CD8-positive, alpha-beta memory T cell (primary cell): ENCODE results near the gene B4GAT1. TPM values are rescaled to one million over a fixed set of nuclear protein-coding genes. Genes with fewer than 3 reads are reported as not detected.

Source experiments
- CTCF ChIA-PET: fragments of 350-600 bp; sonication (Branson Sonifier 250); formaldehyde crosslinking; loops from one replicate; lab custom pipeline; 2021; ENCODE audit warnings: antibody characterized with exemption; lab: Charles Lee
- POLR2A ChIA-PET: fragments of 350-600 bp; sonication (Branson Sonifier 250); formaldehyde crosslinking; loops from one replicate; lab custom pipeline; 2021; ENCODE audit warnings: antibody characterized with exemption; lab: Charles Lee
- DNase-seq, 5 donors: peaks; one replicate each; pipeline versions ENCODE4 v3.0.0 to v3.0.0-alpha.2; 2020 to 2022; ENCODE audit warnings: mixed read lengths in 1 of 5
- H3K27ac ChIP-seq: one replicate; pipeline ENCODE4 v1.7.0; 2013; ENCODE audit warnings: low read depth, mild to moderate bottlenecking, low read length, moderate library complexity
- H3K27me3 ChIP-seq: 2 replicates; pipeline ENCODE4 v1.7.0; 2013; ENCODE audit warnings: low read length, mild to moderate bottlenecking; ENCODE audit not compliant: insufficient read depth, poor library complexity, severe bottlenecking
- H3K36me3 ChIP-seq: 2 replicates; pipeline ENCODE4 v1.7.0; 2013; ENCODE audit warnings: mild to moderate bottlenecking, low read length, moderate library complexity; ENCODE audit not compliant: insufficient read depth
- H3K4me1 ChIP-seq: 2 replicates; pipeline ENCODE4 v1.7.0; 2013; ENCODE audit warnings: mild to moderate bottlenecking, low read length, moderate library complexity; ENCODE audit not compliant: insufficient read depth
- H3K4me3 ChIP-seq: 2 replicates; pipeline ENCODE4 v1.7.0; 2013; ENCODE audit warnings: mild to moderate bottlenecking, low read length
- H3K9me3 ChIP-seq: 2 replicates; pipeline ENCODE4 v1.7.0; 2013; ENCODE audit warnings: mild to moderate bottlenecking, low read length
- H3K27ac Mint-ChIP-seq, 8 donors: one replicate each; pipeline ENCODE4 v1.8.0; 2020 to 2021; ENCODE audit warnings: mixed read lengths in 8 of 8, mild to moderate bottlenecking in 6 of 8, inconsistent platforms in 3 of 8, moderate library complexity in 3 of 8
- H3K27me3 Mint-ChIP-seq, 2 donors: one replicate each; pipeline ENCODE4 v1.8.0; 2020 to 2021; ENCODE audit warnings: mixed read lengths in 2 of 2, mild to moderate bottlenecking in 1 of 2, moderate library complexity in 1 of 2
- H3K36me3 Mint-ChIP-seq, 3 donors: one replicate each; pipeline ENCODE4 v1.8.0; 2020 to 2021; ENCODE audit warnings: mixed read lengths in 3 of 3, inconsistent platforms in 1 of 3, mild to moderate bottlenecking in 1 of 3
- H3K4me1 Mint-ChIP-seq, 3 donors: one replicate each; pipeline ENCODE4 v1.8.0; 2020 to 2021; ENCODE audit warnings: mixed read lengths in 3 of 3, inconsistent platforms in 1 of 3, mild to moderate bottlenecking in 1 of 3
- H3K4me3 Mint-ChIP-seq, 7 donors: one replicate each; pipeline ENCODE4 v1.8.0; 2020 to 2021; ENCODE audit warnings: mixed read lengths in 7 of 7, mild to moderate bottlenecking in 6 of 7, moderate library complexity in 4 of 7, inconsistent platforms in 2 of 7
- H3K9me3 Mint-ChIP-seq, 5 donors: one replicate each; pipeline ENCODE4 v1.8.0; 2020 to 2022; ENCODE audit warnings: mixed read lengths in 5 of 5, mild to moderate bottlenecking in 3 of 5, moderate library complexity in 2 of 5, inconsistent platforms in 1 of 5
- polyA plus RNA-seq: library from polyadenylated mRNA; unstranded; fragments of 300-500 nt; fragmentation: Illumina TruSeq; gene quantifications from one replicate; pipeline ENCODE4 v1.2.3, GENCODE V29; 2021
- total RNA-seq, 2 experiments: library from RNA; stranded (reverse); gene quantifications; one replicate each; pipeline ENCODE4 v1.2.3, GENCODE V29; 2021

The B4GAT1 gene
- total and polyA plus RNA-seq, 3 experiments from 2014 or later: 11.1 to 13.3 (median 13.0) TPM

- Mint-ChIP-seq H3K4me3 (peak overlapping the region in 1 of 7 donors; percentile 68), H3K27ac (no peak overlapping the region), H3K27me3 (no peaks in the 10 kb centered on the region), H3K4me1 (peaks cover 6 to 11% (median 10%) of the 10 kb centered on the region in 3 donors), H3K9me3 (no peaks in the 10 kb centered on the region), H3K36me3 (peaks cover 0 to 2% (median 0%) of the 10 kb centered on the region in 3 donors)
- CTCF ChIA-PET: interaction anchor here (1.1 to 4.7 kb wide), 5 partner anchors 13 to 55 kb away, joined by 3 to 14 read pairs (median 5); no protein-coding TSS in a partner anchor
- no peak overlapping the region for H3K4me3 ChIP-seq
- no peaks in the 10 kb centered on the region for H3K36me3 ChIP-seq
- no peak for DNase-seq
- no peaks in the 10 kb centered on the region for H3K9me3 ChIP-seq
- no peak overlapping the region for H3K27ac ChIP-seq
- no peaks in the 10 kb centered on the region for H3K27me3 ChIP-seq
- H3K4me1 ChIP-seq: no peaks in the 10 kb centered on the region
- POLR2A ChIA-PET: interaction anchor here (1.1 kb wide), 1 partner anchor 54 kb away, joined by 3 read pairs; no protein-coding TSS in a partner anchor
These were observed 19.5 kb upstream of the B4GAT1 start for GRCh38 chr11:66366844-66367477.

GRCh38 chr11:66365711-66366619 lies 18.5 kb upstream of the B4GAT1 start:
- Histone ChIP-seq H3K27ac (no peak overlapping the region), H3K27me3 (no peaks in the 10 kb centered on the region), H3K36me3 (no peaks in the 10 kb centered on the region), H3K4me3 (no peak overlapping the region), H3K9me3 (no peaks in the 10 kb centered on the region), H3K4me1 (no peaks in the 10 kb centered on the region)
- Mint-ChIP-seq H3K4me1 (peaks cover 6 to 10% (median 10%) of the 10 kb centered on the region in 3 donors), H3K4me3 (peak overlapping the region in 1 of 7 donors; percentile 68), H3K27me3 (no peaks in the 10 kb centered on the region), H3K36me3 (peaks cover 0 to 5% (median 0%) of the 10 kb centered on the region in 3 donors), H3K27ac (no peak overlapping the region), H3K9me3 (no peaks in the 10 kb centered on the region)
- ChIA-PET POLR2A (interaction anchor here (1.1 kb wide), 1 partner anchor 53 kb away, joined by 3 read pairs; no protein-coding TSS in a partner anchor), CTCF (interaction anchor here (1.1 to 4.7 kb wide), 6 partner anchors 12 to 54 kb away, joined by 3 to 14 read pairs (median 4); no protein-coding TSS in a partner anchor)
- no peak for DNase-seq

DNA sequence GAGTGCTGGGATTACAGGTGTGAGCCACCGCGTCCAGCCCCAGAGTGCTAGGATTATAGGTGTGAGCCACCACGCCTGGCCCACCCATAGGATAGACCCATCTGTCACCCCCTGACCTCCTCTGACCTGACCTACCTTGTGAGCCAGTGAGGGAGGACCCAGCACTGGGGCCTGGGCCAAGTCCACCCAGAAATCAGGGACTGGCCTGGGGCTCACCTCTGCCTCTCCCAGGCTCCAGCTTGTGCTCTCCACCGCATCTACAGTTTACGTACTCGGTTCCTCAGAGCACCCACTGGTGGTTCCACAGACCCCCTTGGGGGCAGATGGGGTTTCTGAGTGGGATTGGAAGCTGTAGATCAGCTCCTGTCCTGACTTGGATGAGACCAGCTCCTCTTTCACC lies 17.7 kb upstream of the B4GAT1 start:
- ChIA-PET CTCF (interaction anchor here (0.7 to 4.7 kb wide), 5 partner anchors 12 to 48 kb away, joined by 3 to 14 read pairs (median 3); partner anchors contain the start of gene CD248), POLR2A (no interaction called here)
- no peaks in the 10 kb centered on the region for H3K9me3 ChIP-seq
- no peak overlapping the region for H3K27ac Mint-ChIP-seq
- no peak overlapping the region for H3K27ac ChIP-seq
- H3K4me3 ChIP-seq: no peak overlapping the region
- peaks cover 5 to 7% (median 6%) of the 10 kb centered on the region in 3 donors for H3K4me1 Mint-ChIP-seq
- no peaks in the 10 kb centered on the region for H3K36me3 ChIP-seq
- peaks cover 0 to 5% (median 0%) of the 10 kb centered on the region in 3 donors for H3K36me3 Mint-ChIP-seq
- H3K4me3 Mint-ChIP-seq: no peak overlapping the region
- no peaks in the 10 kb centered on the region for H3K27me3 Mint-ChIP-seq
- no peaks in the 10 kb centered on the region for H3K4me1 ChIP-seq
- no peaks in the 10 kb centered on the region for H3K27me3 ChIP-seq
- H3K9me3 Mint-ChIP-seq: no peaks in the 10 kb centered on the region
- no peak for DNase-seq

DNA sequence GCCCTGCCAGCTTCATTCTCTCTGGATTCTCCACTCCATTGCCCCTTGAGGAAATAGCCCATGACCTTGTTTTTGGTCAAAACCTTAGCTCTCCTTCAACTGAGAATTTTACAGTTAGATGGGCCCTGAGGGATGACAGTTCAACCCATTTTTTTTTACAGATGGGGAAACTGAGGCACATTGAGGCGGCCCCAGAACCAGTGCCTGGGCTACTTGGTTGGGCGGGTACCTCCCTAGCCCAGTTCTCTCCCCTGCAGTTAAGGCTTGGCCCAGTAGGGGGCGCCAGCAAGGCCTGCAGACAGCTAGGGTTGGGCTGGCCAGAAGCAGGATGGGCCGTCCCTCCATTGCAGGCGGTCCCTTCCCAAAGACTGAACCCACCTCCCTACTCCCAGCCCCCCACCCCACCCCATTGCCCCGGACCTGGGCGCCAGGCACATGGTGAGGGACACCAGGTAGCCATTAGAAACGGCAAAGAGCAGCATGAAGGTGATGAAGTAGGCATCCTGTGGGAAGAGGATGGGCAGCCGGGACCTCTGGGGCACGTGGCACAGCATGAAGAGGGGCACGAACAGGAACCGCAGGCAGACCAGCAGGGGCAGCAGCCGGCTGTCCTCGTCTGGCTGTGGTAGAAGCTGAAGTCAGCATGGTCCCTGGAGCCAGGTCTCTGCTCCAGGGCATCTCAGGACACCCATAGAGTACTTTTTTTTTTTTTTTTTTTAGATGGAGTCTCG lies 16.5 kb upstream of the B4GAT1 start:
- peak; percentile 36 to 71 (median 55) for DNase-seq
- H3K27ac Mint-ChIP-seq: no peak overlapping the region
- Histone ChIP-seq H3K4me1 (no peaks in the 10 kb centered on the region), H3K36me3 (no peaks in the 10 kb centered on the region), H3K27ac (no peak overlapping the region), H3K9me3 (no peaks in the 10 kb centered on the region), H3K4me3 (no peak overlapping the region), H3K27me3 (no peaks in the 10 kb centered on the region)
- H3K4me3 Mint-ChIP-seq: no peak overlapping the region
- CTCF ChIA-PET: interaction anchor here (1.0 to 4.7 kb wide), 9 partner anchors 8 to 53 kb away, joined by 3 to 15 read pairs (median 5); partner anchors contain the start of gene BRMS1
- POLR2A ChIA-PET: no interaction called here
- no peaks in the 10 kb centered on the region for H3K27me3 Mint-ChIP-seq
- peaks cover 0 to 2% (median 0%) of the 10 kb centered on the region in 3 donors for H3K4me1 Mint-ChIP-seq
- peaks cover 0 to 3% (median 0%) of the 10 kb centered on the region in 3 donors for H3K36me3 Mint-ChIP-seq
- H3K9me3 Mint-ChIP-seq: no peaks in the 10 kb centered on the region

- H3K27ac ChIP-seq: no peak overlapping the region
- H3K4me3 ChIP-seq: no peak overlapping the region
- H3K36me3 ChIP-seq: no peaks in the 10 kb centered on the region
- Mint-ChIP-seq H3K36me3 (peaks cover 0 to 6% (median 2%) of the 10 kb centered on the region in 3 donors), H3K4me1 (peaks cover 0 to 2% (median 0%) of the 10 kb centered on the region in 3 donors), H3K27me3 (no peaks in the 10 kb centered on the region), H3K4me3 (no peak overlapping the region), H3K9me3 (no peaks in the 10 kb centered on the region), H3K27ac (no peak overlapping the region)
- DNase-seq: no peak
- no peaks in the 10 kb centered on the region for H3K9me3 ChIP-seq
- ChIA-PET CTCF (interaction anchor here (0.9 to 4.7 kb wide), 8 partner anchors 9 to 52 kb away, joined by 3 to 15 read pairs (median 6); partner anchors contain the start of gene BRMS1), POLR2A (no interaction called here)
- H3K4me1 ChIP-seq: no peaks in the 10 kb centered on the region
- no peaks in the 10 kb centered on the region for H3K27me3 ChIP-seq
These were observed 15.8 kb upstream of the B4GAT1 start for GRCh38 chr11:66363187-66363601.

GRCh38 chr11:66362481-66363147 lies 15.2 kb upstream of the B4GAT1 start:
- no peaks in the 10 kb centered on the region for H3K4me1 ChIP-seq
- Mint-ChIP-seq H3K27ac (no peak overlapping the region), H3K4me1 (no peaks in the 10 kb centered on the region), H3K4me3 (no peak overlapping the region), H3K27me3 (no peaks in the 10 kb centered on the region), H3K36me3 (peaks cover 0 to 6% (median 2%) of the 10 kb centered on the region in 3 donors), H3K9me3 (no peaks in the 10 kb centered on the region)
- CTCF ChIA-PET: interaction anchor here (0.9 to 4.7 kb wide), 7 partner anchors 9 to 26 kb away, joined by 3 to 15 read pairs (median 8); partner anchors contain the start of gene BRMS1
- POLR2A ChIA-PET: no interaction called here
- H3K4me3 ChIP-seq: no peak overlapping the region
- no peak overlapping the region for H3K27ac ChIP-seq
- DNase-seq: no peak
- H3K27me3 ChIP-seq: no peaks in the 10 kb centered on the region
- no peaks in the 10 kb centered on the region for H3K36me3 ChIP-seq
- H3K9me3 ChIP-seq: no peaks in the 10 kb centered on the region

GRCh38 chr11:66361502-66361941 lies 14.1 kb upstream of the B4GAT1 start:
- H3K27me3 ChIP-seq: no peaks in the 10 kb centered on the region
- no peak for DNase-seq
- H3K27ac ChIP-seq: no peak overlapping the region
- no peaks in the 10 kb centered on the region for H3K9me3 Mint-ChIP-seq
- H3K9me3 ChIP-seq: no peaks in the 10 kb centered on the region
- H3K4me1 ChIP-seq: no peaks in the 10 kb centered on the region
- H3K27me3 Mint-ChIP-seq: no peaks in the 10 kb centered on the region
- CTCF ChIA-PET: interaction anchor here (0.8 to 1.5 kb wide), 3 partner anchors 13 to 49 kb away, joined by 3 to 4 read pairs (median 3); no protein-coding TSS in a partner anchor
- no peaks in the 10 kb centered on the region for H3K36me3 ChIP-seq
- H3K27ac Mint-ChIP-seq: no peak overlapping the region
- peaks cover 0 to 6% (median 2%) of the 10 kb centered on the region in 3 donors for H3K36me3 Mint-ChIP-seq
- POLR2A ChIA-PET: no interaction called here
- no peak overlapping the region for H3K4me3 ChIP-seq
- H3K4me1 Mint-ChIP-seq: no peaks in the 10 kb centered on the region
- H3K4me3 Mint-ChIP-seq: no peak overlapping the region
